WTC11 (cell line): Measurements from ENCODE around the gene MRPL39. TPM values are rescaled to one million over a fixed set of nuclear protein-coding genes. Genes with fewer than 3 reads are reported as not detected.

ENCODE experiments used
- CREB1 ChIP-seq: sonication (generic); formaldehyde crosslinking; IDR thresholded peaks from 2 replicates; pipeline ENCODE4 v1.8.0; 2023; ENCODE audit warnings: mild to moderate bottlenecking, missing genetic modification reagents
- FOXK1 ChIP-seq: sonication (generic); formaldehyde crosslinking; IDR thresholded peaks from 2 replicates; pipeline ENCODE4 v1.8.0; 2022; ENCODE audit warnings: mild to moderate bottlenecking, moderate library complexity, missing genetic modification reagents
- GRHL2 ChIP-seq: fragments of 250-450 bp; sonication (Bioruptor Pico); IDR thresholded peaks from 2 replicates; pipeline ENCODE4 v1.8.0; 2022; ENCODE audit warnings: mild to moderate bottlenecking, moderate library complexity; ENCODE audit not compliant: insufficient replicate concordance, severe bottlenecking
- JAZF1 ChIP-seq: fragments of 250-450 bp; sonication (Bioruptor Pico); IDR thresholded peaks from 2 replicates; pipeline ENCODE4 v1.9.0; 2021; ENCODE audit warnings: moderate library complexity, mild to moderate bottlenecking, inconsistent platforms
- KAT7 ChIP-seq: sonication (generic); formaldehyde crosslinking; IDR thresholded peaks from 2 replicates; pipeline ENCODE4 v1.8.1; 2023; ENCODE audit warnings: missing genetic modification reagents, mild to moderate bottlenecking, borderline replicate concordance
- NFATC4 ChIP-seq: fragments of 250-450 bp; sonication (Bioruptor Pico); IDR thresholded peaks from 2 replicates; pipeline ENCODE4 v1.9.0; 2021; ENCODE audit warnings: mild to moderate bottlenecking
- NR1H2 ChIP-seq: sonication (generic); formaldehyde crosslinking; IDR thresholded peaks from 2 replicates; pipeline ENCODE4 v1.9.0; 2021; ENCODE audit warnings: mild to moderate bottlenecking, moderate library complexity, missing genetic modification reagents
- RORB ChIP-seq: fragments of 250-450 bp; sonication (Bioruptor Pico); IDR thresholded peaks from 2 replicates; pipeline ENCODE4 v1.9.0; 2021; ENCODE audit warnings: mild to moderate bottlenecking
- SMAD3 ChIP-seq: sonication (generic); formaldehyde crosslinking; IDR thresholded peaks from 2 replicates; pipeline ENCODE4 v1.8.0; 2022; ENCODE audit warnings: missing genetic modification reagents, mild to moderate bottlenecking, borderline replicate concordance
- TEAD1 ChIP-seq: sonication (generic); formaldehyde crosslinking; IDR thresholded peaks from 2 replicates; pipeline ENCODE4 v1.8.0; 2022; ENCODE audit warnings: mild to moderate bottlenecking, missing genetic modification reagents
- TP53 ChIP-seq: sonication (generic); formaldehyde crosslinking; IDR thresholded peaks from 2 replicates; pipeline ENCODE4 v1.8.1; 2023; ENCODE audit warnings: mild to moderate bottlenecking, missing genetic modification reagents
- ZBTB21 ChIP-seq: sonication (generic); formaldehyde crosslinking; IDR thresholded peaks from 2 replicates; pipeline ENCODE4 v1.8.1; 2023; ENCODE audit warnings: mild to moderate bottlenecking, missing genetic modification reagents, borderline replicate concordance
- ZNF263 ChIP-seq: sonication (generic); formaldehyde crosslinking; IDR thresholded peaks from 2 replicates; pipeline ENCODE4 v1.8.1; 2022; ENCODE audit warnings: low read depth, mild to moderate bottlenecking, moderate library complexity, missing genetic modification reagents
- ZNF317 ChIP-seq: sonication (generic); formaldehyde crosslinking; IDR thresholded peaks from 2 replicates; pipeline ENCODE4 v1.8.1; 2023; ENCODE audit warnings: low read depth, mild to moderate bottlenecking, moderate library complexity, missing genetic modification reagents, borderline replicate concordance
- ZNF396 ChIP-seq: fragments of 250-450 bp; sonication (Bioruptor Pico); IDR thresholded peaks from 2 replicates; pipeline ENCODE4 v1.8.0; 2021; ENCODE audit warnings: mild to moderate bottlenecking, moderate library complexity, borderline replicate concordance
- ZNF423 ChIP-seq: fragments of 250-450 bp; sonication (Bioruptor Pico); IDR thresholded peaks from 2 replicates; pipeline ENCODE4 v2.1.2; 2022; ENCODE audit warnings: mild to moderate bottlenecking, moderate library complexity
- total RNA-seq: library from RNA; stranded (reverse); gene quantifications from 3 replicates; pipeline ENCODE4 v1.2.3, GENCODE V29; 2021
- TF ChIP-seq, protein P1 (sequence below): sonication (generic); formaldehyde crosslinking; IDR thresholded peaks from 2 replicates; pipeline ENCODE4 v1.8.1; 2022; ENCODE audit warnings: missing genetic modification reagents, borderline replicate concordance
- TF ChIP-seq, protein P2 (sequence below): sonication (generic); formaldehyde crosslinking; IDR thresholded peaks from 2 replicates; pipeline ENCODE4 v1.8.1; 2022; ENCODE audit warnings: mild to moderate bottlenecking, missing genetic modification reagents, moderate library complexity, borderline replicate concordance
- TF ChIP-seq, protein P3 (sequence below): fragments of 250-450 bp; sonication (Bioruptor Pico); conservative IDR thresholded peaks from 2 replicates; pipeline ENCODE4 v1.9.0; 2021; ENCODE audit warnings: mild to moderate bottlenecking
- TF ChIP-seq, protein P4 (sequence below): sonication (generic); formaldehyde crosslinking; IDR thresholded peaks from 2 replicates; pipeline ENCODE4 v1.8.1; 2023; ENCODE audit warnings: mild to moderate bottlenecking, missing genetic modification reagents, moderate library complexity
- TF ChIP-seq, protein P5 (sequence below): fragments of 200-600 bp; IDR thresholded peaks from 2 replicates; pipeline ENCODE4 v1.8.0; 2022; ENCODE audit warnings: antibody characterized with exemption
- TF ChIP-seq, protein P6 (sequence below): sonication (generic); formaldehyde crosslinking; IDR thresholded peaks from 2 replicates; pipeline ENCODE4 v1.8.1; 2022; ENCODE audit warnings: mild to moderate bottlenecking, moderate library complexity, missing genetic modification reagents
- TF ChIP-seq, protein P7 (sequence below): sonication (generic); formaldehyde crosslinking; IDR thresholded peaks from 2 replicates; pipeline ENCODE4 v1.8.0; 2022; ENCODE audit warnings: mild to moderate bottlenecking, missing genetic modification reagents
- TF ChIP-seq, protein P8 (sequence below): sonication (generic); formaldehyde crosslinking; IDR thresholded peaks from 2 replicates; pipeline ENCODE4 v1.8.1; 2023; ENCODE audit warnings: mild to moderate bottlenecking, missing genetic modification reagents

MRPL39 gene
- total RNA-seq, 1 experiment from 2014 or later: 34.7 TPM

DNA sequence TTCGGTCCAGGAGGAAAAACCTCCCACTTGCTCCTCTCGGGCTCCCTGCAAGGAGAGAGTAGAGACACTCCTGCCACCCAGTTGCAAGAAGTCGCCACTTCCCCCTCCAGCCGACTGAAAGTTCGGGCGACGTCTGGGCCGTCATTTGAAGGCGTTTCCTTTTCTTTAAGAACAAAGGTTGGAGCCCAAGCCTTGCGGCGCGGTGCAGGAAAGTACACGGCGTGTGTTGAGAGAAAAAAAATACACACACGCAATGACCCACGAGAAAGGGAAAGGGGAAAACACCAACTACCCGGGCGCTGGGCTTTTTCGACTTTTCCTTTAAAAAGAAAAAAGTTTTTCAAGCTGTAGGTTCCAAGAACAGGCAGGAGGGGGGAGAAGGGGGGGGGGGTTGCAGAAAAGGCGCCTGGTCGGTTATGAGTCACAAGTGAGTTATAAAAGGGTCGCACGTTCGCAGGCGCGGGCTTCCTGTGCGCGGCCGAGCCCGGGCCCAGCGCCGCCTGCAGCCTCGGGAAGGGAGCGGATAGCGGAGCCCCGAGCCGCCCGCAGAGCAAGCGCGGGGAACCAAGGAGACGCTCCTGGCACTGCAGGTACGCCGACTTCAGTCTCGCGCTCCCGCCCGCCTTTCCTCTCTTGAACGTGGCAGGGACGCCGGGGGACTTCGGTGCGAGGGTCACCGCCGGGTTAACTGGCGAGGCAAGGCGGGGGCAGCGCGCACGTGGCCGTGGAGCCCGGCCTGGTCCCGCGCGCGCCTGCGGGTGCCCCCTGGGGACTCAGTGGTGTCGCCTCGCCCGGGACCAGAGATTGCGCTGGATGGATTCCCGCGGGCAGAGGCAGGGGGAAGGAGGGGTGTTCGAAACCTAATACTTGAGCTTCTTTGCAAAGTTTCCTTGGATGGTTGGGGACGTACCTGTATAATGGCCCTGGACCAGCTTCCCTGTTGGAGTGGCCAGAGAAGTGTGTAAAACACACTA is 45.3 kb downstream of the MRPL39 start (continued):
- TF ChIP-seq, protein P1, sequence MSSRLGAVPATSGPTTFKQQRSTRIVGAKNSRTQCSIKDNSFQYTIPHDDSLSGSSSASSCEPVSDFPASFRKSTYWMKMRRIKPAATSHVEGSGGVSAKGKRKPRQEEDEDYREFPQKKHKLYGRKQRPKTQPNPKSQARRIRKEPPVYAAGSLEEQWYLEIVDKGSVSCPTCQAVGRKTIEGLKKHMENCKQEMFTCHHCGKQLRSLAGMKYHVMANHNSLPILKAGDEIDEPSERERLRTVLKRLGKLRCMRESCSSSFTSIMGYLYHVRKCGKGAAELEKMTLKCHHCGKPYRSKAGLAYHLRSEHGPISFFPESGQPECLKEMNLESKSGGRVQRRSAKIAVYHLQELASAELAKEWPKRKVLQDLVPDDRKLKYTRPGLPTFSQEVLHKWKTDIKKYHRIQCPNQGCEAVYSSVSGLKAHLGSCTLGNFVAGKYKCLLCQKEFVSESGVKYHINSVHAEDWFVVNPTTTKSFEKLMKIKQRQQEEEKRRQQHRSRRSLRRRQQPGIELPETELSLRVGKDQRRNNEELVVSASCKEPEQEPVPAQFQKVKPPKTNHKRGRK (CRISPR knock-in tag): 0 out of 2 replicates have a peak, but pooled peaks have one; percentile 23
- TF ChIP-seq, protein P2, sequence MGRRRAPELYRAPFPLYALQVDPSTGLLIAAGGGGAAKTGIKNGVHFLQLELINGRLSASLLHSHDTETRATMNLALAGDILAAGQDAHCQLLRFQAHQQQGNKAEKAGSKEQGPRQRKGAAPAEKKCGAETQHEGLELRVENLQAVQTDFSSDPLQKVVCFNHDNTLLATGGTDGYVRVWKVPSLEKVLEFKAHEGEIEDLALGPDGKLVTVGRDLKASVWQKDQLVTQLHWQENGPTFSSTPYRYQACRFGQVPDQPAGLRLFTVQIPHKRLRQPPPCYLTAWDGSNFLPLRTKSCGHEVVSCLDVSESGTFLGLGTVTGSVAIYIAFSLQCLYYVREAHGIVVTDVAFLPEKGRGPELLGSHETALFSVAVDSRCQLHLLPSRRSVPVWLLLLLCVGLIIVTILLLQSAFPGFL (CRISPR knock-in tag): no peak
- TF ChIP-seq, protein P3, sequence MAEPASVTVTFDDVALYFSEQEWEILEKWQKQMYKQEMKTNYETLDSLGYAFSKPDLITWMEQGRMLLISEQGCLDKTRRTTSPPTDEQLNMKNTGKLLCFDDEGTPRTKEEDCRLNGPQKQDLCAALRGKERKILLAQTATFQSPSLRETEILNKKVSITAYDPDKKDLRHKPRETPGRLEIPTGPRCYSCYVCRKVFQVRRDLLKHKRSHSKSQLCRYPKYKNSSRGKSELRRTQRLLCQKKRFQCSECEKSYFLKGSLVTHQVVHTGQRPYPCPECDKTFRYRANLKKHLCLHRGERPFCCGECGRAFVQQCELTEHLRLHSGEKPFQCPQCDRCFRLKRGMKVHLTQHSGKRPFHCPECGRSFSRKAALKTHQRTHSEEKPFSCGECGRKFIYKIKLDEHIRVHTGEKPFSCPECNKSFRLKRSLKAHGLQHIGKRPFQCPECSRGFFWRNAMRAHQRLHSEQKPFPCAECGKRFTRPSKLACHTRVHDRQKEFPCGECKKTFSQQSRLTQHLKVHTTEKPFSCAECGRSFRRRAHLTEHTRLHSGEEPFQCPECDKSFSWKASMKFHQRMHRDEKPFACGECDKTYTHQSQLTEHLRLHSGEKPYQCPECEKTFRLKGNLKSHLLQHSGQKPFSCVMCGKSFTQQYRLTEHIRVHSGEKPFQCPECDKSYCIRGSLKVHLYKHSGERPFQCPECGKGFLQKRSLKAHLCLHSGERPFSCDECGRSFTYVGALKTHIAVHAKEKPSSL (CRISPR knock-in tag): no peak
- TF ChIP-seq, protein P4, sequence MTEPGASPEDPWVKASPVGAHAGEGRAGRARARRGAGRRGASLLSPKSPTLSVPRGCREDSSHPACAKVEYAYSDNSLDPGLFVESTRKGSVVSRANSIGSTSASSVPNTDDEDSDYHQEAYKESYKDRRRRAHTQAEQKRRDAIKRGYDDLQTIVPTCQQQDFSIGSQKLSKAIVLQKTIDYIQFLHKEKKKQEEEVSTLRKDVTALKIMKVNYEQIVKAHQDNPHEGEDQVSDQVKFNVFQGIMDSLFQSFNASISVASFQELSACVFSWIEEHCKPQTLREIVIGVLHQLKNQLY (CRISPR knock-in tag): no peak
- TF ChIP-seq, protein P5, sequence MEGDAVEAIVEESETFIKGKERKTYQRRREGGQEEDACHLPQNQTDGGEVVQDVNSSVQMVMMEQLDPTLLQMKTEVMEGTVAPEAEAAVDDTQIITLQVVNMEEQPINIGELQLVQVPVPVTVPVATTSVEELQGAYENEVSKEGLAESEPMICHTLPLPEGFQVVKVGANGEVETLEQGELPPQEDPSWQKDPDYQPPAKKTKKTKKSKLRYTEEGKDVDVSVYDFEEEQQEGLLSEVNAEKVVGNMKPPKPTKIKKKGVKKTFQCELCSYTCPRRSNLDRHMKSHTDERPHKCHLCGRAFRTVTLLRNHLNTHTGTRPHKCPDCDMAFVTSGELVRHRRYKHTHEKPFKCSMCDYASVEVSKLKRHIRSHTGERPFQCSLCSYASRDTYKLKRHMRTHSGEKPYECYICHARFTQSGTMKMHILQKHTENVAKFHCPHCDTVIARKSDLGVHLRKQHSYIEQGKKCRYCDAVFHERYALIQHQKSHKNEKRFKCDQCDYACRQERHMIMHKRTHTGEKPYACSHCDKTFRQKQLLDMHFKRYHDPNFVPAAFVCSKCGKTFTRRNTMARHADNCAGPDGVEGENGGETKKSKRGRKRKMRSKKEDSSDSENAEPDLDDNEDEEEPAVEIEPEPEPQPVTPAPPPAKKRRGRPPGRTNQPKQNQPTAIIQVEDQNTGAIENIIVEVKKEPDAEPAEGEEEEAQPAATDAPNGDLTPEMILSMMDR: no peak
- TF ChIP-seq GRHL2 (CRISPR knock-in tag) (no peak), NR1H2 (CRISPR knock-in tag) (no peak), SMAD3 (no peak), ZBTB21 (CRISPR knock-in tag) (no peak), JAZF1 (CRISPR knock-in tag) (no peak), FOXK1 (CRISPR knock-in tag) (0 out of 2 replicates have a peak, but pooled peaks have one; percentile 28), ZNF396 (no peak), TEAD1 (no peak), TP53 (CRISPR knock-in tag) (no peak), ZNF423 (CRISPR knock-in tag) (no peak), CREB1 (CRISPR knock-in tag) (no peak), ZNF263 (CRISPR knock-in tag) (no peak), KAT7 (CRISPR knock-in tag) (no peak), NFATC4 (CRISPR knock-in tag) (no peak), ZNF317 (CRISPR knock-in tag) (no peak), RORB (no peak)
- TF ChIP-seq, protein P6, sequence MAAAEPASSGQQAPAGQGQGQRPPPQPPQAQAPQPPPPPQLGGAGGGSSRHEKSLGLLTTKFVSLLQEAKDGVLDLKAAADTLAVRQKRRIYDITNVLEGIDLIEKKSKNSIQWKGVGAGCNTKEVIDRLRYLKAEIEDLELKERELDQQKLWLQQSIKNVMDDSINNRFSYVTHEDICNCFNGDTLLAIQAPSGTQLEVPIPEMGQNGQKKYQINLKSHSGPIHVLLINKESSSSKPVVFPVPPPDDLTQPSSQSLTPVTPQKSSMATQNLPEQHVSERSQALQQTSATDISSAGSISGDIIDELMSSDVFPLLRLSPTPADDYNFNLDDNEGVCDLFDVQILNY (CRISPR knock-in tag): no peak
- TF ChIP-seq, protein P7, sequence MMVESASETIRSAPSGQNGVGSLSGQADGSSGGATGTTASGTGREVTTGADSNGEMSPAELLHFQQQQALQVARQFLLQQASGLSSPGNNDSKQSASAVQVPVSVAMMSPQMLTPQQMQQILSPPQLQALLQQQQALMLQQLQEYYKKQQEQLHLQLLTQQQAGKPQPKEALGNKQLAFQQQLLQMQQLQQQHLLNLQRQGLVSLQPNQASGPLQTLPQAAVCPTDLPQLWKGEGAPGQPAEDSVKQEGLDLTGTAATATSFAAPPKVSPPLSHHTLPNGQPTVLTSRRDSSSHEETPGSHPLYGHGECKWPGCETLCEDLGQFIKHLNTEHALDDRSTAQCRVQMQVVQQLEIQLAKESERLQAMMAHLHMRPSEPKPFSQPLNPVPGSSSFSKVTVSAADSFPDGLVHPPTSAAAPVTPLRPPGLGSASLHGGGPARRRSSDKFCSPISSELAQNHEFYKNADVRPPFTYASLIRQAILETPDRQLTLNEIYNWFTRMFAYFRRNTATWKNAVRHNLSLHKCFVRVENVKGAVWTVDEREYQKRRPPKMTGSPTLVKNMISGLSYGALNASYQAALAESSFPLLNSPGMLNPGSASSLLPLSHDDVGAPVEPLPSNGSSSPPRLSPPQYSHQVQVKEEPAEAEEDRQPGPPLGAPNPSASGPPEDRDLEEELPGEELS (CRISPR knock-in tag): no peak
- TF ChIP-seq, protein P8, sequence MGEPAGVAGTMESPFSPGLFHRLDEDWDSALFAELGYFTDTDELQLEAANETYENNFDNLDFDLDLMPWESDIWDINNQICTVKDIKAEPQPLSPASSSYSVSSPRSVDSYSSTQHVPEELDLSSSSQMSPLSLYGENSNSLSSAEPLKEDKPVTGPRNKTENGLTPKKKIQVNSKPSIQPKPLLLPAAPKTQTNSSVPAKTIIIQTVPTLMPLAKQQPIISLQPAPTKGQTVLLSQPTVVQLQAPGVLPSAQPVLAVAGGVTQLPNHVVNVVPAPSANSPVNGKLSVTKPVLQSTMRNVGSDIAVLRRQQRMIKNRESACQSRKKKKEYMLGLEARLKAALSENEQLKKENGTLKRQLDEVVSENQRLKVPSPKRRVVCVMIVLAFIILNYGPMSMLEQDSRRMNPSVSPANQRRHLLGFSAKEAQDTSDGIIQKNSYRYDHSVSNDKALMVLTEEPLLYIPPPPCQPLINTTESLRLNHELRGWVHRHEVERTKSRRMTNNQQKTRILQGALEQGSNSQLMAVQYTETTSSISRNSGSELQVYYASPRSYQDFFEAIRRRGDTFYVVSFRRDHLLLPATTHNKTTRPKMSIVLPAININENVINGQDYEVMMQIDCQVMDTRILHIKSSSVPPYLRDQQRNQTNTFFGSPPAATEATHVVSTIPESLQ (CRISPR knock-in tag): no peak
